Vagina (tissue), 2 donors: ENCODE measurements around the gene COL5A2.

Experiments used
- CTCF ChIP-seq, 3 experiments: fragments of 450-650 bp in 2 of 3; fragments of 200-600 bp in 1 of 3; sonication (generic) in 1 of 3; IDR thresholded peaks; one replicate each; pipeline ENCODE4 v1.5.1; 2017 to 2019; ENCODE audit warnings: antibody characterized with exemption in 3 of 3, mild to moderate bottlenecking in 2 of 3, moderate library complexity in 2 of 3
- POLR2A ChIP-seq, 2 donors: fragments of 450-650 bp; IDR thresholded peaks; one replicate each; pipeline ENCODE4 v1.6.1; 2017; ENCODE audit warnings: antibody characterized with exemption in 2 of 2, mild to moderate bottlenecking in 2 of 2, moderate library complexity in 2 of 2
- POLR2AphosphoS5 ChIP-seq, 2 donors: sonication (generic); formaldehyde crosslinking; IDR thresholded peaks; one replicate each; pipeline ENCODE4 v1.9.0; 2017; ENCODE audit warnings: antibody characterized with exemption in 2 of 2, mild to moderate bottlenecking in 2 of 2, low read depth in 1 of 2; ENCODE audit not compliant: insufficient read depth in 1 of 2

GRCh38 chr2:189155795-189156194 lies 23.8 kb downstream of the COL5A2 start:
- TF ChIP-seq CTCF (IDR thresholded peaks at IDR 0.05), result no peak
- no peak for TF ChIP-seq POLR2A (IDR thresholded peaks at IDR 0.05)
- TF ChIP-seq POLR2AphosphoS5 (IDR thresholded peaks at IDR 0.05; ENCODE audit: insufficient read depth in 1 of 2, low read depth in 1 of 2), result no peak
